Uterus (tissue), 4 donors: ENCODE measurements around the gene RFPL3. TPM values are rescaled to one million over a fixed set of nuclear protein-coding genes. Genes with fewer than 3 reads are reported as not detected.

Experiments used
- DNase-seq, 2 donors: peaks; one replicate each; pipeline ENCODE4 v3.0.0-alpha.2; 2019 to 2020
- H3K27ac ChIP-seq, 2 donors: fragments of 200-600 bp; sonication (generic); 1 replicate in 1 of 2; 2 replicates in 1 of 2; pipeline ENCODE4 v1.5.1; 2016 to 2018
- H3K27me3 ChIP-seq, 2 donors: fragments of 200-600 bp; sonication (generic); one replicate each; pipeline ENCODE4 v1.5.1; 2018 to 2019; ENCODE audit warnings: control low read depth in 1 of 2
- H3K36me3 ChIP-seq, 2 donors: fragments of 200-600 bp; sonication (generic); one replicate each; pipeline ENCODE4 v1.5.1; 2019; ENCODE audit warnings: control low read depth in 1 of 2
- H3K4me1 ChIP-seq, 2 donors: fragments of 200-600 bp; sonication (generic); one replicate each; pipeline ENCODE4 v1.5.1; 2018 to 2019; ENCODE audit warnings: control low read depth in 1 of 2
- H3K4me3 ChIP-seq, 2 donors: fragments of 200-600 bp; sonication (generic); 1 replicate in 1 of 2; 2 replicates in 1 of 2; pipeline ENCODE4 v1.5.1; 2018 to 2019; ENCODE audit warnings: mild to moderate bottlenecking in 1 of 2
- H3K9me3 ChIP-seq, 2 donors: fragments of 200-600 bp; sonication (generic); one replicate each; pipeline ENCODE4 v1.5.1; 2019; ENCODE audit warnings: control low read depth in 1 of 2
- CTCF ChIP-seq, 4 experiments: fragments of 200-600 bp in 2 of 4; fragments of 450-650 bp in 2 of 4; sonication (generic) in 2 of 4; IDR thresholded peaks; one replicate each; pipeline ENCODE4 v1.5.1; 2016 to 2019; ENCODE audit warnings: antibody characterized with exemption in 4 of 4, mild to moderate bottlenecking in 2 of 4, moderate library complexity in 1 of 4
- POLR2A ChIP-seq, 2 donors: fragments of 450-650 bp; IDR thresholded peaks; one replicate each; pipeline ENCODE4 v1.6.1; 2016; ENCODE audit warnings: antibody characterized with exemption in 2 of 2, mild to moderate bottlenecking in 1 of 2, moderate library complexity in 1 of 2
- intact Hi-C: fragments of 100-400 bp; cut with DNase I; formaldehyde crosslinking; loops from one replicate; pipeline ENCODE4 v1.15.1; 2023; ENCODE audit warnings: low total_unique reads
- total RNA-seq, 4 donors: library from RNA; depleted of rRNA in 3 of 4; stranded (reverse); fragments of >200 nt in 3 of 4; gene quantifications; one replicate each; pipeline versions ENCODE4 v1.1.0 to v1.2.4, GENCODE V29; 2014 to 2023
- donor health status: DM: yes; HTN: yes; CAD: no.

RFPL3 gene
- total RNA-seq, 4 donors from 2014 or later = not detected

GRCh38 chr22:32329202-32329645 is 28.4 kb upstream of the RFPL3 start:
- H3K9me3 ChIP-seq = no peaks in the 10 kb centered on the region
- H3K27me3 ChIP-seq = no peaks in the 10 kb centered on the region
- intact Hi-C loops = no loop called here
- H3K4me1 ChIP-seq = no peaks in the 10 kb centered on the region
- no peak overlapping the region for H3K4me3 ChIP-seq
- TF ChIP-seq POLR2A (IDR thresholded peaks at IDR 0.05) (no peak), CTCF (IDR thresholded peaks at IDR 0.05) (no peak)
- no peak overlapping the region for H3K27ac ChIP-seq
- H3K36me3 ChIP-seq = no peaks in the 10 kb centered on the region
- no peak for DNase-seq

- TF ChIP-seq POLR2A (IDR thresholded peaks at IDR 0.05) (no peak), CTCF (IDR thresholded peaks at IDR 0.05) (no peak)
Measured at GRCh38 chr22:32331236-32331917, 26.3 kb upstream of the RFPL3 start.

DNA sequence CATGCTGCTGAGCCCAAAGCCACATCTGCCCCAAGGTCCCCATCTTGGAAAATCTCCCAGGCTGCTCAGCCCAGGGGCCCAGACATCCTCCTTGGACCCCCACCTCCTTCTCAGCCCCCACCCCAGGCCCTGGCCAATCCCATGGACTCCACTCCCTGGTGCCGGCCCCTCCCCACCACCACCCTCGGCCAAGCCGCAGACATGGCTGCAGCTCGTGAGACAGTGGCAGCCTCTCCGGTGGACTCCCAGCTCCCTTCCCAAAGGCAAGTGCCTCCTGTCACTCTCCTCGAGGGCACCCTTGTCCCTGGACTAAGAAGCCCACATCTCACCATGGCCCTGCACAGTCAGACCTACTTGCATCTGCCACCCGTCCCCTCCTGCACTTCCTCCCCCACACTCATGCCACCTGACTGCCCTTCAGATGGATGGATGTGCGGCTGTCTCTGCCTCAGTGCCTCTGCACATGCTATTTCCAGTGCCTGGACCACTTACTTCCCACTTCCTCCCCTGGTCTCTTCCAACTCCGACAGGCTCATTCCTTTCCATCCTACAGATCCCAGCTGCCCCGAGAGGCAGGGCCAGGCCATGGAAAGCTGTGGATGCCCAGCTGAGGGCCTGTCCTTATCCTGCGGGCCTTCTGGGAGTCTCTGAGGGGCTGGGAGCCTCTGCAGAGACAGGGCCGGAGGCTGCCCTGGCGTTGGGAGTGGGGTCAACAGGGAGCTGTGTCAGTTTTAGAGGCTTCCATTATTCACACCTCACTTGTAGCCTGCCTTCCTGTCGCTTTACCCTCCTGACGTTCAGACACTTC is 25.5 kb upstream of the RFPL3 start:
- H3K4me3 ChIP-seq = no peak overlapping the region
- no peak for TF ChIP-seq POLR2A (IDR thresholded peaks at IDR 0.05)
- no peak for TF ChIP-seq CTCF (IDR thresholded peaks at IDR 0.05)
- H3K36me3 ChIP-seq = no peaks in the 10 kb centered on the region
- peak overlapping the region in 1 of 2 donors; percentile 20 for H3K27ac ChIP-seq
- no peaks in the 10 kb centered on the region for H3K27me3 ChIP-seq
- no peaks in the 10 kb centered on the region for H3K9me3 ChIP-seq
- intact Hi-C loops = no loop called here
- DNase-seq = no peak
- no peaks in the 10 kb centered on the region for H3K4me1 ChIP-seq

More at GRCh38 chr22:32331236-32331917, 26.3 kb upstream of the RFPL3 start:
- DNase-seq = no peak
- intact Hi-C loops = no loop called here
- Histone ChIP-seq H3K27ac (peak overlapping the region in 1 of 2 donors; percentile 20), H3K4me1 (no peaks in the 10 kb centered on the region), H3K36me3 (no peaks in the 10 kb centered on the region), H3K4me3 (no peak overlapping the region), H3K27me3 (no peaks in the 10 kb centered on the region), H3K9me3 (no peaks in the 10 kb centered on the region)

DNA sequence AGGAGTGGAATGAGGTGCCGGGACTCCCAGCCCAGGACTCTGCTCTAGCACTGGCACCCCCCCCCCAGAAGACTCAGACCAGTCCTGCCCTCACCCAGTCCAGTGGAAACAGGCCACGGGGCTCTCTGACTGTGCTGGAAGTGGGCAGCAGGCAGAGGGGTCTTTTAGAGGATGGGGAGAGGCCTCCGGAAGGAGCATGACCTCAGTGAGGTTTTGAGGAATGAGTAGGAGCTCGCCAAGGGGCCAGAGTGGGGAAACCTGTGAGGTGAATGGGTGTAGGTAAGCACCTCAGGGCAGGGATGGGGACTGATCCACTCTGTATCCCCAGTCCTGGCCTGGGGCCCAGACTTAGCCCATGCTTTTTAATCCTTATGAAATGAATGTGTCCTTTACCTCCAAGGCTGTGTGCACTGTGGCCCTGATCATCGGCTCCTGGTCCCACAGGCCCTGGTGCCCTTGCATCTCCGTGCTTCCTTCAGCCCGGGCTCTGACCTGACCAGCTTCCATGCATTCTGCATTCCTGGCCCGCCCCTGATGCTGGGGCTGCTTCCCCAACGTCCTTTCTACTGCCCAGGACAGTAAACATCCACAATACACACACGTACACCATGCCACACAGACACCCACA is 24.4 kb upstream of the RFPL3 start:
- intact Hi-C loops = no loop called here
- no peak for DNase-seq

More for the DNA sequence above, 24.4 kb upstream of the RFPL3 start:
- no peak overlapping the region for H3K27ac ChIP-seq
- H3K36me3 ChIP-seq = no peaks in the 10 kb centered on the region
- no peaks in the 10 kb centered on the region for H3K9me3 ChIP-seq
- no peaks in the 10 kb centered on the region for H3K27me3 ChIP-seq
- TF ChIP-seq POLR2A (IDR thresholded peaks at IDR 0.05) (no peak), CTCF (IDR thresholded peaks at IDR 0.05) (no peak)
- H3K4me3 ChIP-seq = no peak overlapping the region
- no peaks in the 10 kb centered on the region for H3K4me1 ChIP-seq
